ENCODE data around the gene HAUS8.

DNA sequence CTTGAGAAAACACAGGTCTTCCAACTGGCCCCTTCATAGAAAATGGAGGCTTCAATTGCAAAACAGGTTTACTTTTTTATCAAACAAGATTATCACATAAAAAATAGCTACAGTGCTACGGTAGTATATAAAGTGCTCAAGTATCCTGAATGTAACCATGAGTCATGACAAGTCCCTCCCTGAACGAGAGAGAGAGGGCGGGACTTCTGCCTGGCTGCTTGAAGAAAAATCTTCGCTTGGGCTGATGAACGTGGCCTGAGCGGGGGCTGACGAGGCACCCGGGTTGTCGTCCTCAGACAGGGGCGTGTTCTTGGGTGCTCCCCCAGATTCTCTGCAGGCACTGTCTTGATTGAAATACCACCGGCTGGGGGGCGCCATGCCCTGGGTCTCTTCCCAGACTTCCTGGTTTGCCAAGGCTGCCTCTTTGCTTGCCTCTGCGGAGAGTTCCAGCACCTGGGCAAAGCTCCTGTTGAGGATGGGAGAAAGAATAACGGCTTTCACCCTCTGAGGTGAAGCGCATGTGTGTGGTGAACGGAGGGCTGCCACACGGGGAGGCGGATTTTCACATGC is 25.5 kb downstream of the HAUS8 start:
- TF ChIP-seq POLR2AphosphoS5 (IDR thresholded peaks at IDR 0.05; ENCODE audit: low read depth, low read length) (no peak), SIN3A (IDR thresholded peaks at IDR 0.05; ENCODE audit: borderline replicate concordance, insufficient read depth, low read length) (no peak)
